K562 (cell line): Measurements from ENCODE around the gene YARS1. TPM values are rescaled to one million over a fixed set of nuclear protein-coding genes. Genes with fewer than 3 reads are reported as not detected.
A peak's percentile ranks its signal among the peaks of the same experiment; 100 is the strongest.

ENCODE experiments used
- FOS ChIP-seq: IDR thresholded peaks from 3 replicates; pipeline ENCODE4 v1.6.1; 2011; ENCODE audit not compliant: insufficient read length; ENCODE audit errors: extremely low read depth
- GATA2 ChIP-seq: sonication (generic); formaldehyde crosslinking; IDR thresholded peaks from 2 replicates; pipeline ENCODE4 v1.4.0; 2020; ENCODE audit warnings: mild to moderate bottlenecking, missing genetic modification reagents
- LCOR ChIP-seq: sonication (generic); formaldehyde crosslinking; IDR thresholded peaks from 2 replicates; pipeline ENCODE4 v1.8.0; 2022; ENCODE audit warnings: mild to moderate bottlenecking, missing genetic modification reagents
- PHB ChIP-seq: fragments of 250-450 bp; sonication (Bioruptor Pico); IDR thresholded peaks from 2 replicates; pipeline ENCODE4 v1.5.0; 2021
- POLR2AphosphoS5 ChIP-seq: IDR thresholded peaks from 2 replicates; pipeline ENCODE4 v1.6.1; 2011; ENCODE audit warnings: mild to moderate bottlenecking, low read depth, low read length, moderate library complexity; ENCODE audit not compliant: control insufficient read depth, insufficient read depth
- PYGO2 ChIP-seq: fragments of 450-650 bp; IDR thresholded peaks from 2 replicates; pipeline ENCODE4 v1.6.1; 2016; ENCODE audit warnings: mild to moderate bottlenecking, missing genetic modification characterization, moderate library complexity, missing compliant biosample characterization
- SIN3B ChIP-seq: fragments of 450-650 bp; IDR thresholded peaks from 2 replicates; pipeline ENCODE4 v1.6.1; 2017; ENCODE audit warnings: low read depth, mild to moderate bottlenecking, moderate library complexity
- STAG1 ChIP-seq: sonication (generic); formaldehyde crosslinking; IDR thresholded peaks from 2 replicates; pipeline ENCODE4 v1.5.0; 2020; ENCODE audit warnings: missing genetic modification reagents, borderline replicate concordance
- ZNF212 ChIP-seq: fragments of 450-650 bp; formaldehyde crosslinking; IDR thresholded peaks from 2 replicates; pipeline ENCODE4 v1.4.0; 2020; ENCODE audit warnings: mild to moderate bottlenecking
- polyA plus RNA-seq, 8 experiments: library from polyadenylated mRNA; depleted of rRNA in 4 of 8; stranded (reverse) in 5 of 8; unstranded in 3 of 8; fragments of >200 nt; fragmentation: Nextera tagmentation in 2 of 8; fragmentation: Illumina TruSeq in 1 of 8; extraction: Ambion mirVana in 2 of 8; extraction: Trizol in 1 of 8; gene quantifications; 2 replicates each; pipeline versions ENCODE4 v1.2.1 to v1.2.3, GENCODE V29; 2011 to 2014; ENCODE audit warnings: inconsistent platforms in 1 of 8, missing spikeins in 1 of 8
- total RNA-seq, 7 experiments: library from RNA; depleted of rRNA in 6 of 7; stranded (reverse); fragments of >200 nt in 6 of 7; fragmentation: Illumina TruSeq in 2 of 7; extraction: Trizol in 2 of 7; gene quantifications; 2 replicates each; pipeline versions ENCODE4 v1.2.1 to v1.2.3, GENCODE V29; 2011 to 2021; ENCODE audit warnings: low replicate concordance in 1 of 7
- TF ChIP-seq, protein P1 (sequence below): fragments of 450-650 bp; IDR thresholded peaks from 2 replicates; pipeline ENCODE4 v1.6.1; 2017; ENCODE audit warnings: antibody characterized with exemption, mild to moderate bottlenecking
- TF ChIP-seq, protein P2 (sequence below), 2 experiments: fragments of 450-650 bp; formaldehyde crosslinking in 1 of 2; IDR thresholded peaks; 2 replicates each; pipeline versions ENCODE4 v1.4.0 to v1.6.1; 2014 to 2020; ENCODE audit warnings: mild to moderate bottlenecking in 2 of 2, borderline replicate concordance in 1 of 2, low read depth in 1 of 2
- TF ChIP-seq, protein P3 (sequence below): fragments of 450-650 bp; formaldehyde crosslinking; conservative IDR thresholded peaks from 2 replicates; pipeline ENCODE4 v1.4.0; 2022; ENCODE audit warnings: mild to moderate bottlenecking, missing genetic modification characterization

The YARS1 gene
- total and polyA plus RNA-seq, 9 of the 15 experiments (the other 6 are each of a cell fraction or from before 2014, with no cell fraction given), result 66.2 to 336 (median 201) TPM

DNA sequence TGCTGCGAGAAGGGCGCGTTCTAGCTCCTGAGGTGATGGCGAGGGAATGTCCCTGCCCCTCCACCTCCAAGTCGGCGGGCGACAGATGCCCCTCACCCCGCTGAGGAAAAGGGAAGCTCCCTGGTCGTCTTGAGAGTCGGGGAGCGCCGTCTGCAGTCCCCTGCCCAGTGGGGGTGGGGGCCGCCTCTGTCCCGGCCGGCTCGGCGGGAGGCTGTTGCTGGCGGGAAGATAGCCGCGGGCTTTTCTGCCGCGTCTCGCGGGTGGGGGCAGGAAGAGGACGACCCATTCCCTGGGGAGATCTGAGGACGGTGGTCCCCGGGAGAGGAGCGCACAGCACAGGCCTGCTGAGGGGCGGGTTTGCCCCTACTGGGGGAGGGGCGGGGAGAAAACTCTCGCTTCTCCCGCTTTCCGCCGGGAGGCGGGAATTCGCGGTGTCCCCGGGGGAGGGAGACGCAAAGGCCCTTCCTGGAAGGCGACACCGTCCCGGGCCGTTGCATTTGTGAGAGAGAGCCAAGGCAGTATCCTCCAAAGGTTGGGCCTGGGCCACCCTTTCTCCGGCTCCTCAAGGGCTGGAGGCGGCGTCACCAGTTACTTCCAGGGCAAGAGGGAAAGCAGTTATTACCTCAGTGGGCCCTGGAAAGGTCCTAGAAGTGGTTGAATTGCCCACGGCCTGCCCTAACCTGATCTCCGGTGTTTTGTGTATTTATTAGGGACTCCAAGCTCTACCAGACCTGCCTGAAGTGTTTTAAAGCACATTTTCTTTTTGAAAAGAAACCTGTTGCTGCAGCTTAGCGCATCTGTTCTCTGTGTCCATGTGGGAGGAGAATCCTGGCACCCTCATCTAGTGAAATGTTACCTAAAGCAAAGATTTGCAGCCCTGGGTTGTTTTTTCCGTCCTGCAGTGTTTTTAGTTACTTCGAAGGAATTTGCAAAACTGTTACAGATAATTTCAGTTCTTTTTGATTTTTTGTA, 943 bp upstream of the YARS1 start (continued):
- TF ChIP-seq, protein P1, sequence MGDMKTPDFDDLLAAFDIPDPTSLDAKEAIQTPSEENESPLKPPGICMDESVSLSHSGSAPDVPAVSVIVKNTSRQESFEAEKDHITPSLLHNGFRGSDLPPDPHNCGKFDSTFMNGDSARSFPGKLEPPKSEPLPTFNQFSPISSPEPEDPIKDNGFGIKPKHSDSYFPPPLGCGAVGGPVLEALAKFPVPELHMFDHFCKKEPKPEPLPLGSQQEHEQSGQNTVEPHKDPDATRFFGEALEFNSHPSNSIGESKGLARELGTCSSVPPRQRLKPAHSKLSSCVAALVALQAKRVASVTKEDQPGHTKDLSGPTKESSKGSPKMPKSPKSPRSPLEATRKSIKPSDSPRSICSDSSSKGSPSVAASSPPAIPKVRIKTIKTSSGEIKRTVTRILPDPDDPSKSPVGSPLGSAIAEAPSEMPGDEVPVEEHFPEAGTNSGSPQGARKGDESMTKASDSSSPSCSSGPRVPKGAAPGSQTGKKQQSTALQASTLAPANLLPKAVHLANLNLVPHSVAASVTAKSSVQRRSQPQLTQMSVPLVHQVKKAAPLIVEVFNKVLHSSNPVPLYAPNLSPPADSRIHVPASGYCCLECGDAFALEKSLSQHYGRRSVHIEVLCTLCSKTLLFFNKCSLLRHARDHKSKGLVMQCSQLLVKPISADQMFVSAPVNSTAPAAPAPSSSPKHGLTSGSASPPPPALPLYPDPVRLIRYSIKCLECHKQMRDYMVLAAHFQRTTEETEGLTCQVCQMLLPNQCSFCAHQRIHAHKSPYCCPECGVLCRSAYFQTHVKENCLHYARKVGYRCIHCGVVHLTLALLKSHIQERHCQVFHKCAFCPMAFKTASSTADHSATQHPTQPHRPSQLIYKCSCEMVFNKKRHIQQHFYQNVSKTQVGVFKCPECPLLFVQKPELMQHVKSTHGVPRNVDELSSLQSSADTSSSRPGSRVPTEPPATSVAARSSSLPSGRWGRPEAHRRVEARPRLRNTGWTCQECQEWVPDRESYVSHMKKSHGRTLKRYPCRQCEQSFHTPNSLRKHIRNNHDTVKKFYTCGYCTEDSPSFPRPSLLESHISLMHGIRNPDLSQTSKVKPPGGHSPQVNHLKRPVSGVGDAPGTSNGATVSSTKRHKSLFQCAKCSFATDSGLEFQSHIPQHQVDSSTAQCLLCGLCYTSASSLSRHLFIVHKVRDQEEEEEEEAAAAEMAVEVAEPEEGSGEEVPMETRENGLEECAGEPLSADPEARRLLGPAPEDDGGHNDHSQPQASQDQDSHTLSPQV, result no peak; the same call in 1 of the 2 replicates
- peak; percentile 76 for TF ChIP-seq SIN3B
- peak; percentile 47; the same call in 1 of the 2 replicates for TF ChIP-seq POLR2AphosphoS5
- TF ChIP-seq LCOR, result no peak
- TF ChIP-seq ZNF212, result no peak
- TF ChIP-seq, protein P2, sequence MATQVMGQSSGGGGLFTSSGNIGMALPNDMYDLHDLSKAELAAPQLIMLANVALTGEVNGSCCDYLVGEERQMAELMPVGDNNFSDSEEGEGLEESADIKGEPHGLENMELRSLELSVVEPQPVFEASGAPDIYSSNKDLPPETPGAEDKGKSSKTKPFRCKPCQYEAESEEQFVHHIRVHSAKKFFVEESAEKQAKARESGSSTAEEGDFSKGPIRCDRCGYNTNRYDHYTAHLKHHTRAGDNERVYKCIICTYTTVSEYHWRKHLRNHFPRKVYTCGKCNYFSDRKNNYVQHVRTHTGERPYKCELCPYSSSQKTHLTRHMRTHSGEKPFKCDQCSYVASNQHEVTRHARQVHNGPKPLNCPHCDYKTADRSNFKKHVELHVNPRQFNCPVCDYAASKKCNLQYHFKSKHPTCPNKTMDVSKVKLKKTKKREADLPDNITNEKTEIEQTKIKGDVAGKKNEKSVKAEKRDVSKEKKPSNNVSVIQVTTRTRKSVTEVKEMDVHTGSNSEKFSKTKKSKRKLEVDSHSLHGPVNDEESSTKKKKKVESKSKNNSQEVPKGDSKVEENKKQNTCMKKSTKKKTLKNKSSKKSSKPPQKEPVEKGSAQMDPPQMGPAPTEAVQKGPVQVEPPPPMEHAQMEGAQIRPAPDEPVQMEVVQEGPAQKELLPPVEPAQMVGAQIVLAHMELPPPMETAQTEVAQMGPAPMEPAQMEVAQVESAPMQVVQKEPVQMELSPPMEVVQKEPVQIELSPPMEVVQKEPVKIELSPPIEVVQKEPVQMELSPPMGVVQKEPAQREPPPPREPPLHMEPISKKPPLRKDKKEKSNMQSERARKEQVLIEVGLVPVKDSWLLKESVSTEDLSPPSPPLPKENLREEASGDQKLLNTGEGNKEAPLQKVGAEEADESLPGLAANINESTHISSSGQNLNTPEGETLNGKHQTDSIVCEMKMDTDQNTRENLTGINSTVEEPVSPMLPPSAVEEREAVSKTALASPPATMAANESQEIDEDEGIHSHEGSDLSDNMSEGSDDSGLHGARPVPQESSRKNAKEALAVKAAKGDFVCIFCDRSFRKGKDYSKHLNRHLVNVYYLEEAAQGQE (IDR thresholded peaks at IDR 0.05; ENCODE audit: borderline replicate concordance), result no peak
- TF ChIP-seq, protein P2 (CRISPR knock-in tag; IDR thresholded peaks at IDR 0.05; ENCODE audit: low read depth), result 0 out of 2 replicates have a peak, but pooled peaks have one; percentile 50
- TF ChIP-seq PYGO2 (tag), result no peak
- TF ChIP-seq STAG1 (CRISPR knock-in tag), result no peak; the same call in 1 of the 2 replicates
- peak; percentile 66 for TF ChIP-seq GATA2 (CRISPR knock-in tag)
- no peak for TF ChIP-seq PHB
- TF ChIP-seq FOS, result no peak
- TF ChIP-seq, protein P3, sequence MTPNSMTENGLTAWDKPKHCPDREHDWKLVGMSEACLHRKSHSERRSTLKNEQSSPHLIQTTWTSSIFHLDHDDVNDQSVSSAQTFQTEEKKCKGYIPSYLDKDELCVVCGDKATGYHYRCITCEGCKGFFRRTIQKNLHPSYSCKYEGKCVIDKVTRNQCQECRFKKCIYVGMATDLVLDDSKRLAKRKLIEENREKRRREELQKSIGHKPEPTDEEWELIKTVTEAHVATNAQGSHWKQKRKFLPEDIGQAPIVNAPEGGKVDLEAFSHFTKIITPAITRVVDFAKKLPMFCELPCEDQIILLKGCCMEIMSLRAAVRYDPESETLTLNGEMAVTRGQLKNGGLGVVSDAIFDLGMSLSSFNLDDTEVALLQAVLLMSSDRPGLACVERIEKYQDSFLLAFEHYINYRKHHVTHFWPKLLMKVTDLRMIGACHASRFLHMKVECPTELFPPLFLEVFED (CRISPR knock-in tag), result 0 out of 2 replicates have a peak, but pooled peaks have one; percentile 2
